ENCODE results near the gene ABHD2.
"Not testable (repeated sequence)": the region's sequence is repeated elsewhere in the genome, so short reads cannot be mapped to it uniquely, and the experiment has no call there.

The ABHD2 gene

DNA sequence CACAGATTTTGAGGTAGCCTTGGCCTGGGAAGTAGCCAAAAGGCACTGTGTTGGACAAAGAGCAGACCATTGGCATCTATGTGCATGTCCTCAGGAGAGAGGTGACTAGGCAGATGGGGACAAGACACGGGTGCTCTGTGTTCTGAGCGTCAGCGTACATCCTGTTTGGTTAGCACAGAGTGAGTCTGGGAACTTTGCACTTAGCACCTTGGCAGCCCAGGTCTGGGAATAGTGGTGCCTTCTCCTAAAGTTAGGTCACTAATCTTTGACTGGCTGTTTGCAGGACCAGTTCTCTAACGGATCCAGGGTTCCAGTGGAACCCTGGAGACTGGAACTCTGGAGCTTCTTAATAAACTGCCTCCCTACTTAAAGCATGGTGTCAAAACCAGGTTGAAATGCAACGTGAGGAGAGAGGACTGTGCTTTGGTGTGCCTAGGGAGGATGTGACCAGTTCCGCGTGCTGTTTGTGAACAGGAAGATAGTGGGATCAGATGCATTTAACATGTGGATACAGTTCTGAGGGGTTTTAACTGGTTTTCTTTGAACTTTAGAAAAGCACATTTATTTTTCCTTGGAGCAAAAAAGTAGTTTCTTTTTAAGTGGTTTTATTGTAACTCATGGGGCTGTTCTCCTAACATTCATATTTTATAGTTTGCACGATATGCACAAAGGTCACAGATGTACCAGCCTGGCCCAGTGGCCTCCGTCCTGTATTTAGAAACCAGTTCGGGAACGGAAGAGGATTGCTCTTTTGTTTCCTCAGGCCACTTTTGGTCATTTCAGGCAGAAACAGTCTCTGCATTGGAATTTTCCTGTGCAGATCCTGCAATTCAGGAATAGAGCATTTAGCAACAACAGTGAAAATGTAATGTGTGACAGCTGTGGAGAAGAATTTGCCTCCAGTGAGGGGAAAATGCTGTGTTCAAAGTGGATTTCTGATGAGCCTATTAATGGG lies 48.8 kb downstream of the ABHD2 start:
- DNase-seq (ENCODE audit: low read depth in 2 of 2, low spot score in 1 of 2), result peak in 1 of 2 donors; percentile 10

DNA sequence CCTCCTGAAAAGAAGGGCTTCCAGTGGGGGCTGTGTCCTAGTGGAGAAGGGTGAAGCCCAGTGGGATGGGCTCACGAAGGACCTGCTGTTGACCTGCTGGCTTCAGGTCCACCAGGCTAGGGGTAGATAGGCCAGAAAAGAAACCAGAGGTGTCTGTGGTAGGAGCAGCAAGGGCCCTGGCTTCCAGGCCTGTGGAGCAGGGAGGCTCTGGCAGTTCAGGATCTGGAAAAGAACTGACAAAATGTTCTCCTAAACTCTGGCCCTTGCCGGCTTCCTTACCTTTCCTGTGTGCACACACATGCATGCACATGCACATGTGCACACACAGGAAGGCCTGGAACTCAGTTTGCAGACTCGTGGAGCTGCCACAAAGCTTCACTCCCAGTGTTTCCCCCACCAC lies 49.7 kb downstream of the ABHD2 start:
- DNase-seq (ENCODE audit: low read depth in 2 of 2, low spot score in 1 of 2), result no peak

GRCh38 chr15:89138999-89139612 lies 50.9 kb downstream of the ABHD2 start:
- no peak for DNase-seq (ENCODE audit: low read depth in 2 of 2, low spot score in 1 of 2)

DNA sequence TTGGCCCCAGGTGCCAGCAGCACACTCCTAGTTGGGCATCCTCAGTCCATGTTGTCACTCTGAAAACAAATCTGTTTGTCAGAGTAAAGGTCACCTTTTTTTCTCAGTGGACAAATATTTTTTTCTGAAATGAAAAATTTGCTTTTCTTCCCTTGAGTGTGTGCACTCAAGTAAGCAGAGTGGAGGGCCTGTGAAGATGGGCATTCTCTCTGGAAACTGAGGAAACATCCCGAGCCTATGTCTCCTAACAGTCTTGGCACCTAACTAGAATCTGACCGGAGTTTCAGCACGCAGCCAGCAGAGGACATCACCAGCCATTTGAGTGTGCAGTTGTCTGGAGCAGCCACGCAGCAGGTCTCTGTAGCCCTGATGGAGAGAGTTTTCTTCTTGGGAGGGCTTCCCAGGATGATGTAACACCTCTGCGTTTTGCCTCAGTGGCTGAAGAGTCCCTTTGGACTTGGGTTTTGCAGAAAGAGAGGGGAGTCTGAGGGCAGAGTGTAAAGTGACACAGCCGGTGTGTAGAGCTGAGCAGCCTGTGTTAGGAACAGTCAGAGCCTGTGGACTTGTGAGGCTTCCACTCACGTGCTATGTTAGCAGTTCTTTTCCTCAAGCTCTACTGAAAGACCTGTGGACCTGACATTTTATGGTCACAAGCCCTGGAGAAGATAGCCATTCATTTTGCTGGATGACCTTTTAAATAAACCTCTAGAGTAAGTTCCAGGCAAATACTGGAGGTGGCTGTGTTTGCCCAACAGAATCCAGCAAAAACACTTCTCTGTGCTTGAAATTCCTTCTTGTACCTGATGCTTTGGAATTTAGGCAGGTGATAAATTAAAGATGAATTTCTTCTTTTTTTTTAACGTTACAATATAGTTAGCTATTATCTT lies 51.6 kb downstream of the ABHD2 start:
- DNase-seq (ENCODE audit: low read depth in 2 of 2, low spot score in 1 of 2), result no peak

DNA sequence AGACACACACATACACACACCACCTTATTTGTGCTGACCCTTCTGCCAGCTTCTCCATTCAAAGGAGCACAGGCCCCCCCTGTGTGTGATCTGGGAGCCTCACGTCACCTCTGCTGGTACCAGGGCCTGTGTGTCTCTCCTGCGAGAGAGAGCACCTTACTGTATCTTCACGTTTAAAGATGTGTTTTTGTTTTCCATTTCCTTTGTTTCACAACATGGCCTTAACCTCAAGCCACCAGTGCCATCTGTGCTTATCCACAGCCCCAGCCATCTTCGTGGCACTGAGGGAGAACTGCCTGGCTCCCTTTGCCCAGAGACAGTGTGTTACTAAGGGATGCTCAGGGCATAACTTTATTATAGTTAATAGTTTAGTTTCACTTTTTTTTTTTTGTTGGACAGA lies 52.3 kb downstream of the ABHD2 start:
- DNase-seq (ENCODE audit: low read depth in 2 of 2, low spot score in 1 of 2), result no peak

- DNase-seq (ENCODE audit: low read depth in 2 of 2, low spot score in 1 of 2), result not testable (repeated sequence)
Observed at GRCh38 chr15:89141159-89141558, 52.9 kb downstream of the ABHD2 start.

GRCh38 chr15:89141885-89142284 lies 53.6 kb downstream of the ABHD2 start:
- no peak for DNase-seq (ENCODE audit: low read depth in 2 of 2, low spot score in 1 of 2)

GRCh38 chr15:89142423-89142822 lies 54.2 kb downstream of the ABHD2 start:
- DNase-seq (ENCODE audit: low read depth in 2 of 2, low spot score in 1 of 2), result no peak

GRCh38 chr15:89143503-89144162 lies 55.4 kb downstream of the ABHD2 start:
- DNase-seq (ENCODE audit: low read depth in 2 of 2, low spot score in 1 of 2), result no peak

- no peak for DNase-seq (ENCODE audit: low read depth in 2 of 2, low spot score in 1 of 2)
Observed at GRCh38 chr15:89144491-89144890, 56.2 kb downstream of the ABHD2 start.

GRCh38 chr15:89146366-89146765 lies 58.1 kb downstream of the ABHD2 start:
- DNase-seq (ENCODE audit: low read depth in 2 of 2, low spot score in 1 of 2), result no peak

DNA sequence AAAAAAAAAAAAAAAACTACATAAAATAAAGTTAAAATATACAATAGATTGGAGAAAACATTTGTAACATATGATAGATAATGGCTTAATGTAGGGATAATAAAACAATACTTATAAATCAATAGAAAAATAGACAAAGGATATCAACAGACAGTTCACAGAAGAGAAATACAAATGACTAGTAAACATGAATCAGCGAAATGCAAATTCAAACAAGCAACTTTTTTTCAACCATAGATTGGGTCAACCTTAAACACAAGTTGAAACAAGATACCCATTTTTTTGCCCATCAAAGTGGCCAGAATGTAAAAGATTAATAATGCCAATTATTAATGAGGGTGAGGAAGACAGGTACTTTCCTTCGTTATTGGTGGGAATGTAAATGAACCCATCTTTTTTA lies 59.9 kb downstream of the ABHD2 start:
- DNase-seq (ENCODE audit: low read depth in 2 of 2, low spot score in 1 of 2), result no peak

- DNase-seq (ENCODE audit: low read depth in 2 of 2, low spot score in 1 of 2), result no peak
Observed at GRCh38 chr15:89149501-89150101, 61.3 kb downstream of the ABHD2 start.

- no peak for DNase-seq (ENCODE audit: low read depth in 2 of 2, low spot score in 1 of 2)
Observed at GRCh38 chr15:89150287-89150686, 62.0 kb downstream of the ABHD2 start.

DNA sequence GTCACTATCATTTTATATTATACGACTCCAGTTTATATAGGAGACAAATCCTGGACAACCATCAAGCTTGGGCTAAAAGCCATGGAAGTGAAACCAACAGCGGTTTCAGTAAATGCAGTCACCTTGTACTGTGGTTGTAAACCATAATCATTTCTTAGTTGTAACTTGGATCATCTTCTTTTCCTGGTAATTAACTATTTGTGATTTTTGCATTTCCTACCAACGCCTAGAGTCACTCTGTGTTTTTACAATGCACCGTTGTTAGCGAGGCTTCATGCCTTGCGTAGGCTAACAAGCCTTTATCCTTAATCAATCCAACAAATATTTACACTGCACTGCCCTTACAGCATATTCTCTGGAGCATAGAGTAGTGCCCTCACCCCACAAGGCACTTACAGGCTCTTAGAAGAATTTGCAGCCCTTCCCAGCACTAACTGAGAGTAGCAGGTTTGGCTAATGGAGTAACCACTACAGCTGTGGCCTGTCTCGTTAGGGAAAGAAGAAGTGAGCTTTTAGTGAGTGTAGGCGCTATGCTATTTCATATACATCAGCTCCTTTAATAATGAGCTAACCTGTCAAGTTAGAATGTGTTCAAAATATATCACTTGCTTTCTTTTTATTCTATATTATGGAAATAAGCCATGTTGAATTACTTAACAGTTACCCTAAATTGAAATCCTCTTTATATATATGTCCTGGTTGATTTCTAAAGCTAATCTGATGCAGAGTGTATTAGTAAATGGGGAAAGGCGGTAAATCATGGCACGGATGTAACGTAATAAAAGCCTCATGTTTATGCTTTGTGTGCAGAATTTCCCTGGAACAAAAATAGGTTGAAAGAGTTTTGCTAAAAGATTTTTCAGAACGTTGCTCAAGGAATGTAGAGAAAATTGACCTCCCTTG lies 62.8 kb downstream of the ABHD2 start:
- DNase-seq (ENCODE audit: low read depth in 2 of 2, low spot score in 1 of 2), result no peak

GRCh38 chr15:89155122-89155521 lies 66.9 kb downstream of the ABHD2 start:
- no peak for DNase-seq (ENCODE audit: low read depth in 2 of 2, low spot score in 1 of 2)

DNA sequence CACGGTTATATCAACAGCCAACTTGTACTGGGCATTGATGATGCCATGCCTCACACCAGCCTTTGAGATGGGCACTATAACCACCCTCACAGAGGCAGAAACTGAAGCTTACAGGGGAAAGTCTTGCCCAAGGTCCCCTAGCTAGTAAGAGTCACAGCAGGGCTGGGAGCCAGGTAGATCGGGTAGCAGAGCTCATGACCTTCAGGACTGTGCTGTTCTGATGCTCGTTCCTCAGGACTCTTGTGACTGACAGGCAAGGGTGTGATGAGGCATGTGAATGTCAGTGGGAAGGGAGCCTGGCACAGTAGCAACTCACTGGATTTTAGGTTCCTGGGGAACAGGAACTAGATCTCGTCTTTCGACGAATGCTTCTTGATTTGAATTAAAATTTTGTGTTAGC lies 67.4 kb downstream of the ABHD2 start:
- no peak for DNase-seq (ENCODE audit: low read depth in 2 of 2, low spot score in 1 of 2)

DNA sequence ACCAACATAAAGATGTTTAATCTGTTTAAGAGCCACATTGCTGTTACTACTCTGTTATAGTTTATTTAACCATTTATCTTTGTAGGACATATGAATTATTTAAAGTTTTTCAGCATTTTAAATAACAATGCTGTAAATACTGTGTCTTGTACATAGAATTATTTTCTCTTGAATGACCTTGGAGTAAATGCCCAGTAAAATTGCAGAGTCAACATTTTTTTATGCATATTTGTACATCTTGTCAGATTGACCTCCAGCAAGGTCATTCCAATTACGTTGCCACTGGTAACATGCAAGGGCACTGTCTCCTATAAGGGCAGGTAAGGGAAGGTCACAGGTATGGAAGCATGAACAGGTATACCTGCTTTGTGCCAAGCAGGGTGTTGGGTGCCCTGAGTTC lies 68.8 kb downstream of the ABHD2 start:
- DNase-seq (ENCODE audit: low read depth in 2 of 2, low spot score in 1 of 2), result no peak

GRCh38 chr15:89157918-89158564 lies 69.8 kb downstream of the ABHD2 start:
- DNase-seq (ENCODE audit: low read depth in 2 of 2, low spot score in 1 of 2), result no peak
